Measurements from ENCODE around the gene MARCHF10.

GRCh38 chr17:62745806-62746205, 62.3 kb downstream of the MARCHF10 start:
- TF ChIP-seq POLR2A (IDR thresholded peaks at IDR 0.05) (no peak), CTCF (IDR thresholded peaks at IDR 0.05) (no peak)
